DMS53 (cell line): ENCODE data around the gene TRAIP.
"Not testable (repeated sequence)": the region's sequence is repeated elsewhere in the genome, so short reads cannot be mapped to it uniquely, and the experiment has no call there.

Experiments used
- DNase-seq: peaks from one replicate; lab custom pipeline; 2025; lab: John Stamatoyannopoulos, UW

Gene TRAIP

GRCh38 chr3:49856181-49857005, at the start of gene TRAIP:
Gene TRAIP (minus strand): TSS chr3:49856564. CDS start chr3:49856453, 111 bp downstream.
- DNase-seq = peak; percentile 88

GRCh38 chr3:49904448-49904847, 48.1 kb upstream of the TRAIP start:
- not testable (repeated sequence) for DNase-seq

- peak; percentile 92 for DNase-seq
These were observed 47.4 kb upstream of the TRAIP start, which contains the start of gene MST1R for GRCh38 chr3:49903451-49904424. Gene MST1R (minus strand): TSS chr3:49903873. CDS start chr3:49903609, 264 bp downstream.

- peak; percentile 58 for DNase-seq
These were observed 46.4 kb upstream of the TRAIP start for GRCh38 chr3:49902511-49903345.

GRCh38 chr3:49901366-49902339, 45.3 kb upstream of the TRAIP start:
- DNase-seq = peak; percentile 41

GRCh38 chr3:49900491-49901153, 44.3 kb upstream of the TRAIP start:
- peak; percentile 87 for DNase-seq

GRCh38 chr3:49899815-49900214, 43.5 kb upstream of the TRAIP start:
- no peak for DNase-seq

- no peak for DNase-seq
These were observed 42.6 kb upstream of the TRAIP start for GRCh38 chr3:49898991-49899390.

GRCh38 chr3:49896345-49896744, 40.0 kb upstream of the TRAIP start:
- DNase-seq = no peak

- no peak for DNase-seq
These were observed 39.4 kb upstream of the TRAIP start for GRCh38 chr3:49895791-49896190.

- DNase-seq = no peak
These were observed 32.9 kb upstream of the TRAIP start for GRCh38 chr3:49889296-49889695.

- DNase-seq = no peak
These were observed 30.5 kb upstream of the TRAIP start for GRCh38 chr3:49886922-49887265.

- DNase-seq = no peak
These were observed 27.6 kb upstream of the TRAIP start for GRCh38 chr3:49883998-49884397.

GRCh38 chr3:49882166-49882565, 25.8 kb upstream of the TRAIP start:
- DNase-seq = no peak

- DNase-seq = no peak
These were observed 24.4 kb upstream of the TRAIP start for GRCh38 chr3:49880581-49881315.

GRCh38 chr3:49879721-49880120, 23.4 kb upstream of the TRAIP start:
- DNase-seq = no peak

GRCh38 chr3:49878686-49879085, 22.3 kb upstream of the TRAIP start:
- DNase-seq = no peak

GRCh38 chr3:49877716-49878115, 21.4 kb upstream of the TRAIP start:
- no peak for DNase-seq

- no peak for DNase-seq
These were observed 20.2 kb upstream of the TRAIP start for GRCh38 chr3:49876567-49876966.
